Epithelial cell of prostate (primary cell): ENCODE measurements around the gene IRF8.
A peak's percentile ranks its signal among the peaks of the same experiment; 100 is the strongest.
"Not testable (repeated sequence)": the region's sequence is repeated elsewhere in the genome, so short reads cannot be mapped to it uniquely, and the experiment has no call there.

Experiments
- DNase-seq: peaks from one replicate; pipeline ENCODE4 v3.0.0-alpha.2; 2011; ENCODE audit warnings: low read depth, low spot score
- H3K27ac ChIP-seq: fragments of 450-650 bp; 2 replicates; pipeline ENCODE4 v1.5.1; 2017; ENCODE audit warnings: mild to moderate bottlenecking

The IRF8 gene

DNA sequence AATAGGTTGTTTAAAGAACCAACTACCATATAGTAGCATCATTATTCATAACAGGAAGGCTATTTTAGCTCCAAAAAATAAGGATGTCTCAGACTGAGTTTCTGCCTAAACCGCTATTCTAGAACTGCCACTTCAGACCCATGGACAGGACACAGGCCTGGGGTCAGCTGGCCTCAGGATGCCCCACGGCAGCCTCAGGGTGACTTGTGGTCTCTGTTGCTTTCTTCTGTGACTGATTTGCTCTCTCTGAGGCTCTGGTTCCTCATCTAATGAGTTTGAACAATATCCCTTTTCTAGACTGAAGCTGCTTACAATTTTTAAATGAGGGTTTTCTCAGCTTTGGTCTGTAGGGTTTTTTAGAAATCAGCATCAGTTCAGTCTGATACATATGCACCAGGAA, 31.8 kb upstream of the IRF8 start:
- H3K27ac ChIP-seq = no peak overlapping the region
- no peak for DNase-seq

DNA sequence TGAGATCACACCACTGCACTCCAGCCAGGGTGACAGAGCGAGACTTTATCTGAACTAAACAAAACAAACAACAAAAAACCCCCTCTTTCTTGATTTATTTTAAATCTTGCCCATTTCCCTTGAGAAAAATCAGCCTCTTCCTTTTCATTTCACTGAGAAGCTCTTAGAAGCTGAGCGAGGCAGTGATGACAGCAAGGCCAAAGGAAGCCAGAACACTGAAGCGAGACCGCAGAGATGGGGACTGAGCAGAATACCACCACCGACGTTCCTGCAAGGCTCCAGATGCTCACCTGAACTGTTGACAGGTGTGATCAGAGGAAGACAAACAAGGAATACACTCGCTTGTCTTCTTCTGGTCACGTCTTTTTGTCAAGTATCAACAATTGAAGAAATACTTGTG, 30.5 kb upstream of the IRF8 start:
- DNase-seq = no peak

DNA sequence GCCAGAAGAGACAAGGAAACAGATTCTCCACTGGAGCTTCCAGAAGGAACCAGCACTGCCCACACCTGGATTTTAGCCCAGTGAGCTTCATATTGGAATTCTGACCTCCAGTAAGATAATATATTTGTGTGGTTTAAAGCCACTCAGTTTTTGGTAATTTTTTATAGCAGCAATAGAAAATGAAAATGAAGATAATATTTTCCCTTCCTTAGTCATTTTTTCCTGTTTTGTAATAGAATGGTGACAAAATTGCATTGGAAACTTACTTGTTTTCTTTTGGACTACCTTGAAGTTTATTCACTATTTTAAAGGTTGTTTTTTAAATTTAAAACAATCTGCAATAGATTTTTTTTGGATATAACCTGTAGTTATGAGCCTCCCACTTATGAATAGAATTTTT, 29.8 kb upstream of the IRF8 start:
- H3K27ac ChIP-seq = no peak overlapping the region
- DNase-seq = no peak

More for the DNA sequence above, 30.5 kb upstream of the IRF8 start:
- no peak overlapping the region for H3K27ac ChIP-seq

DNA sequence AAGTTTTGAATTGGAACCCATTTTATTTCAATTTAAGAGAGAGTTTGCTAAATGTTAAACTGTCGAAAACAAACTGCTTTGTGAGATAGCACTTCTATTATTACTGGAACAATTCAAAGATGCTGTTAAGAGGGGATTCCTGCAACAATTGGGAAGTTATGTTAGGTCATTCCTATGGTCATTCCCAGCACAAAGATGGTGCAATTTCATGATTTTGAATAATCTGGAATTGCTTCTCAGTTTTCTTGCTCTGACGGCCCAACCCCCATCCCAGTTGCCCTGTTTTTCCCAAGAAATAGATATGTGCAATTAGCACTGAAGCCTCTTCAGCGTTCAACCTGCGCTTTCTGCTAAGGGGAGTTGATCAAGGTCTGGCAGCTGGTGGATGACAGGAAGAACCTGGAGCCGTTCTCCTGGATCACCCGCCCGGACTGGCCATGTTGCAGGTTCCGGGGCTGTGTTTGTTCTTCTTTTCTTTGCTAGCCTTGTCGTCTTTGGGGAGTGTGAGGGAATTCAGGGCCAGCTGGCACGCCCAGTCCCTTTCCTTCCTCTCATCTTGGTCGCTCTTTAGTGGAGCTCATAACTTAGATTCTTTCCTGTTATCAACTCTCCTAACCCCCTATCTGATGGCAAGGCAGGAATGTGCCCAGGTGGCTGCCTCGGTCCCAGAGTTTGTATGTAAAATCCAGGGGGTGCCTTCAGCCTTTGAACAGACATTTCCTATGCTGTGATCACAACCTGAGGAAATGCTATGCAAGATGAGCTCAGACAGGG, 29.0 kb upstream of the IRF8 start:
- no peak for DNase-seq
- H3K27ac ChIP-seq = no peak overlapping the region

DNA sequence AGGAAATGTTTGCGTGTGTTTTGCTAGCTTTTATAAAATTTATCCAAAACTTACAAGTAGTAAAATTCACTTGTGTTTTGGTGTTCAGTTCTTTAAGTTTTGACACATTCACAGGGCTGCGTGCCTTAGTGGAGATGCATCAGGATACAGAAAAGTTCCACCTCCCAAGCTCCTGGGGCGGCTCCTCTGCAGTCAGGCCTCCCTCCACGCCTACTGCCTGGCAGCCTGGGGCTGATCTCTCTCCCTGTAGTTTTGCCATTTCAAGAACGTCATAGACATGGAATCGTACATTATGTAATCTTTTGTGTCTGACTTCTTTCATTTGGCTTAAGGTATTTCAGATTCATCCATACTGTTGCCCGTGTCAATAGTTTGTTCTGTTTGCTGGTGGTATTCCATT, 27.2 kb upstream of the IRF8 start:
- H3K27ac ChIP-seq = no peak overlapping the region
- no peak for DNase-seq

DNA sequence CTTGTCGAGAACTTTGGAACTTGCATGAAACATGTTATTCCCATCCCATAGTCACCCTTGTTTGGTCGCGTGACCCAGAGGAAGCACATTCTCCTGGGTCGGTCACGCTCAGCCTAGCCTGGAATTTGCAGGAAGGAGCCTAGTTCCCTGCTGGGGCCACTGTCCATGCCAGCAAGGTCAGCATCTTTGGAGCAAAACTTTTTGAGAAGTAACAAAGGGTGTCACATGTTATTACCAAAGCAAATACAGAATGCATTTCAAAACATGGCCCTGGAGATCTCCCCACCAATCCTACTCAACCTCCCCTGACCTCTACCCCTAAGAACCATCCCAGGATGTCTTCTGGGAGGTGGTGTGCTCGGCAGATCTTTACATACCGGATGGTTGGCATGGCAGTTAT, 26.2 kb upstream of the IRF8 start:
- no peak for DNase-seq
- H3K27ac ChIP-seq = no peak overlapping the region

DNA sequence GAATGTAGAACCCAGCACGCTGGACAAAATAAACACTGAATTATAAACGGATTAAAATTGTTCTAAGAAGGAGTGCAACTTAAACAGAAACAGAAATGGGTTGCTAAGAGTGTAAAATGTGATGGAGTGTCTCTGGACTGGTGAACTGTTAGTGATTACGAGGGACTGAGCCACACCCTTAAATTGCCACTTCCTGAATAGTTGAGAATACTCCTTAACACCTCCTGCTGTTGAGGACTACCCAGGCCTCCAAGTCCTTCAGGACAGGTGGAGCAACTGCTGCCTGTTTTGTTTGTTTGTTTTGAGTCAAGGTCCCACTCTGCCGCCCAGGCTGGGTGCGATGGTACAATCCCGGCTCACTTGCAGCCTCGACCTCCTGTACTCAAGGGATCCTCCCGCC, 25.8 kb upstream of the IRF8 start:
- no peak overlapping the region for H3K27ac ChIP-seq
- DNase-seq = no peak

DNA sequence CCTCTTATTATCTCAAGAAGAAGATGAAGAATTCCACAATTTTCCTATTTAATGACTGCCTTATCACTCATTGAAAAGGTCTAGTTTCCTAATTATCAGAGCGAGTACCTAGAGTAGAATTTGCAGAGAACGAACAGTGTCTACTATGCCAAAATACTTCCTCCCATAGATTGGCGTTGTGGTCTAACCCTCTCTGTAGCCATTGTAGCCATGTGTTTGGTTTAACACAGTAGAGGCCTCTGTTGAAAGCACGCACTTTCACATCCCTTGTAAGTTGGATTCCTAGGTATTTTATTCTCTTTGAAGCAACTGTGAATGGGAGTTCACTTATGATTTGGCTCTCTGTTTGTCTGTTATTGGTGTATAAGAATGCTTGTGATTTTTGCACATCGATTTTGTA, 24.9 kb upstream of the IRF8 start:
- H3K27ac ChIP-seq, DNase-seq: not testable (repeated sequence)

DNA sequence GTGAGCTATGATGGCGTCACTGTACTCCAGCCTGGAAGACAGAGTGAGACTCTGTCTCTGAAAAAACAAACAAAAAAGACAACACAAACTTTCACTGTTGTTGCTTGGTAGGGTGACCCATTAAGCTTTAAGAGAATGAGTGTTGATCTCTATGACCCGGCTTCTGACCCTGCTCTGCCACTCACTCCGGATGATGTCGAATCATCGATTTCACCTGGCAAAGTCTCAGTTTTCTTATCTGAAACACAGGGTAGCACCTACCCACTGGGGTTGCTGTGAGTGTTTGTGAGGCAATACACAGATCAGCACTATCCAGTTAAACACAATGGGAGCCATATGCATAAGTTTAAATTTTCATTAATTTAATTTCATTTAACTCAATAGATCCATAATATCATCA, 20.6 kb upstream of the IRF8 start:
- DNase-seq = no peak

DNA sequence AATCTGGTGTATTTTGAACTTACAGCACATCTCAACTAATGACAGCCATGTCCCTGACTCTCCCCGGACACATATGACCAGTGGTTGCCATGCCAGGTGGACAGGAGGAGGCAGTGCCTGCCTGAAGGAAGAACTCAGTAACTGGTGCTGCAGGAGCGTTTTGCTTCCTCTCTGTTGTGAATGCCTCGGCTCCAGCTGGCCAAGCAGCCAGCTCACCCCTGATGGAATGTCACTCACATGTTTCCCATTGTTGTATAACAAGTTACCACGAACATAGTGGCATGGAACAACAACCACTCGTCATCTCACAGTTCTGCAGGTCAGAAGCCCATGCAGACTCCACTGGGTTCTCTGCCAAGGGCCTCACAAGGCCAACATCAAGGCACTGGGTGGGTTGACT, 20.1 kb upstream of the IRF8 start:
- no peak overlapping the region for H3K27ac ChIP-seq
- peak; percentile 26 for DNase-seq

More for the DNA sequence above, 20.6 kb upstream of the IRF8 start:
- H3K27ac ChIP-seq = no peak overlapping the region

DNA sequence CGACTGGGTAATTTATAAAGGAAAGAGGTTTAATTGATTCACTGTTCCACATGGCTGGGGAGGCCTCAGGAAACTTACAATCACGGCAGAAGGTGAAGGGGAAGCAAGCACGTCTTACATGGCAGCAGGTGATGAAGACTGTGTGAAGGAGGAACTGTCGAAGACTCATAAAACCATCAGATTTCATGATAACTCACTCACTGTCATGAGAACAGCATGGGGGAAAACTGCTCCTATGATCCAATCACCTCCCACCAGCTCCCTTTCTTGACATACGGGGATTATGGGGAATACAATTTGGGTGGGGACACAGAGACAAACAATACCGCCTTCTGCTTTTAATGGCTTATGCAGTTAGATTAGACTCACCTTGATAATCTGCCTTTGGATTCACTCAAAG, 19.4 kb upstream of the IRF8 start:
- DNase-seq = no peak
- H3K27ac ChIP-seq = no peak overlapping the region

DNA sequence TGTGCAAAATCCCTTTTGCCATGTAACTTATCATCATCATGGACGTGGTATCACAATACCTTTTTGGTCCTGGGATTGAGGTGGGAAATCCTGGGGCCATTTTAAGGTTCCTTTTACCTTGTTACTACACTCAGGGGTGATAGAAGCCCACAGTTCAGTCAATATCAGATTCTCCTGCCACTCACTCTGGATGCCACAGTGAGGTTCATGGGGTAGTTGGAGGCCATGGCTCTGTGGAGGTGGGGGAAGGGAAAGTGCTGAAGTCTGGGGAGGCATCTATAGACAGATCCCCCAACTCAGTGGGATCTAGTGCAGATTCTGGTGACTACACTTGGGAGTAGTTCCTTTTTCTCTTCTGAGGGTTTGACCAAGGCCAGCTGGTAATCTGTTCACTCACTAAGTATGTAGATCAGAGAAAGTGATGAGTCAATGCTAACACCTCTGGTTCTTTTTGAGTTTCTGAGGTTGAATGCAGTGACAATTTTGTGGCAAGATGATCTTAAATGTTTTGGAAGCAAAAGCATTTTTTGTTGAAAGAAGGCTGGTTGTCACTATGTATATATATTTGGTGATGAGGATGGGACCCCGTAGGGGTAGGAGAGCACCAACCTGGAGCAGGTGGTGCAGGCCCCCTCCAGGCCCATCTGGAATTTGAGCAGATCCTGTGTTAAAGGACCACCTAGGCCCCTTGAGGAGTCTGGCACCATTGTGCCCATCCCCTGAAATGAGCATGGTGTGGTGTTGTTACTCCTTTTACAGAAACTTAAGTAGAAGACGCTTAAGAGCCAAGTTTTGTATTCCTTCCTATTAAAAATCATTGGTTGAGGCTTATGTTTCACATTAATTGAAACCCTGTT, 18.8 kb upstream of the IRF8 start:
- DNase-seq = no peak
- H3K27ac ChIP-seq = no peak overlapping the region

DNA sequence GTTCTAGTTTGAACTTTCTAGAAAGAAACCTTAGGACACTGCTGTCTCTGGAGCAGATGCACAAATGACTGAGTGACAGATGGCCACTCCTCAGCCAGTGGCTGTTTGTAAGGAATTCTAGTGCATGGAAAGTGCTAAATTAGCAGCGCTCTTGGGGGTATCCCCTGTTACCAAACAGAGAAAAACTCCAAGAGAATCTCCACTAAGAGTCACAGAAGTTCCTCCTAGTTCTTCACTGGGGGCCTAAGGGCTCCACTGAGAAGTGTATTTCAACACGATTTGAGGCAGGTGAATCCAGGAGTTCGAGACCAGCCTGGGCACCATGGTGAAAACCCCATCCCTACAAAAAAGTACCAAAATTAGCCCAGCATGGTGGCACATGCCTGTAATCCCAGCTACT, 18.1 kb upstream of the IRF8 start:
- no peak overlapping the region for H3K27ac ChIP-seq
- no peak for DNase-seq

DNA sequence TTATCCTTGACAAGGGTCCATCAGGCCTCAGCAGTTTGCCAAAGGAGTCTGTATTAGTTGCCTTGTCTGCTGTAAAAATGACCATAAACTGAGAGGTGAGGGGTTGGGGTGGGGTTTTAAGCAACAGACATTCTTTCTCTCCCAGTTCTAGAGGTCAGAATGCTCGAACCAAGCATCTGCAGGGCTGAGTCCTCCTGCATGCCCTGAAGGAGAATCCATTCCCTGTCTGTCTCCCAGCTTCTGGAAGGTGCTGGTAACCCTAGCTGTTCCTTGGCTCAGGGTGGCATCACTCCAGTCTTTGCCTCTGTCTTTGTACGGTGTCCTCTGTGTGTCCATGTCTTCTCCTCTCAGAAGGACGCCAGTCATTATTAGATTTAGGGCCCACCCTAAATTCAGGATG, 17.5 kb upstream of the IRF8 start:
- H3K27ac ChIP-seq = no peak overlapping the region
- no peak for DNase-seq

DNA sequence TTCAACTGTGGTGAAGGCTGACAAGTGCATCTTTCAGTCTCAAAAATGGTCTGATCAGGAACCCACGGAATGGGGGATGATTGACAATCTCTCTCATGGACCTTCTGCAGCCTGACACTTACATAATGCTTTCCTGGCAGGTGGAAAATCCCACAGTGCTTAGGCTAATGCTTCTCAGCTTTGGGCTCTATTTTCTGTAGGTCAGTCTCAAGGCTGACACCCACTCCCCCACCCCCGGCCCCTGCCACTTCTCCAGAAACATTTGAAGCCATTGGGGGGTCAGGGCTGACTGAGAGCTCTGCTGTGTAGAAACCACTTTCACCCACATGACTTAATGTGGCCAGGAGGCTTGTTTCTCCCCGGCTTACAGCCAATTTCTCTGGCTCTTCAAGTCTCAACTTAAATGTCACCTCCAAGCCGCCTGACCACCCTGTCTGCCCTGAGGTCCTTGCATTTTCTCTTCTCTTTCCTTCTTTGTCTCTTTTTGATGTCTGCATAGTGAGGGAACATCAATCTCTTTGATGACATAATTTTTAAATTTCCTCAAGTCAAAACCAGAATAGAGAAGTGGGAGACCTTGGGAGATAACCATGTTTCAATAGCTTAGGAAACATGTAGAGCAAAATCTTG, 16.7 kb upstream of the IRF8 start:
- H3K27ac ChIP-seq = no peak overlapping the region
- no peak for DNase-seq

DNA sequence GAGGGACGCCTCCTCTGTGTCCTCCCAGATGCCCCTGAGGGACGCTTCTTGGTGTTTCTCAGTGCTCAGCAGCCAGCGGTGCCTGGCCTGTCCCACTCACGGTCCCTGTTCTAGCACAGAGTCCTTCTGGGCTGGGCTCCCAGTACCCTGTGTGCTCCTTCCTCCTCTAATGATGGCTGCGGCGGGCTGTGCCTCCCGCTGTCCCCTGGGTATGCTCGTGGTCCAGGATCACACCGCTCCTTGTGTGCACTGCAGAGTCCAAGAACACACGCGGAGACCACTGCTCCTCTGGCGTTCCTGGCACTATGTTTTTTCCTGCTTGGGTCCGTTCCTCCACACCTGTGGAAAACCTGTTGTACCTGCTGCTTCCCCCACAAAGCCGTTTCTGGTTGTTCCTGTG, 15.1 kb upstream of the IRF8 start:
- DNase-seq = no peak
- no peak overlapping the region for H3K27ac ChIP-seq

DNA sequence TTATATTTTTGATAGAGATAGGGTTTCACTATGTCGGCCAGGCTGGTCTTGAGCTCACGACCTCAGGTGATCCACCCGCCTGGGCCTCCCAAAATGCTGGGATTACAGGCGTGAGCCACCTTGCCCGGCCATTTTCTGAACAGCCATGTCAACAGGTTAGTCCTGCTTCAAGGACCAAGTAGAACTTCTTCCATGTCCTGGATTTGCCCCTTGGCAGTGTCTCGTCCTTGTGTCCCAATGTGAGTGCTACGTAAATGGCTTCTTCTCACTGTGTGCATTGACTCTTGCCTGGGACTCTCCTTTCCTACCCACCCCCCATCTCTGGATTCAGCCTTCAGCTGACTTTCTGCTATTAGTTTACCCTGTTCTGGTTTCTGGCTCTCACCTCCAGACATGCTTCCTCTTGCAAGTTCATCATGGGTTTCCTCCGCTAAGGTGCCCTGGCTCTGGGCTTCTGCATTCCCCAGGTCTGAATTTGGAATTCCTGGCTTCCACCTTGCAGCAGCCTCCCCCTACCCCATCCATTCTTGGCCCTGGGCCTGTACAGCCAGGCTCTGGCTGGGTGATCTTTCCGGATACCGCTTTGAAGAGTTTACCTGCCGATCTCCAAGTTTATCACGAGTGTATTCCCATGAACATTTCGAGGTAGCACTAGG, 14.0 kb upstream of the IRF8 start:
- H3K27ac ChIP-seq = no peak overlapping the region
- no peak for DNase-seq

DNA sequence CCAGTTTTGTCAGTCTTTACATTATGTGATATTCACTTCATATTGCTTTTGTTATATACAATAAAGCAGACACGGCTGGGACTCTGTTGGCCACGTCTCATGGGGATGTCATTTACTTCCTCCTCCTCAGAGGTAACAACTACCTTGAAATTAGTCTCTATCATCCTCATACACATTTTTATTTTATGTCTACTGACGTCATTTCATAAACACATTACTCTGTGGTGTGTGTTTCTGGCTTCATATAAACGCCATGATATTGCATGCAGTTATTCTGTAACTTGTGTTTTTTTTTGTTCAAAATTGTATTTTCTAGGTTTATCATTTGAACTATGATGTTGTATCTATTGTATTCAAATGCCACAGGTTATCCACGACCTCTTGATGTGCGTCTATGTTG, 13.4 kb upstream of the IRF8 start:
- no peak for DNase-seq
- no peak overlapping the region for H3K27ac ChIP-seq

DNA sequence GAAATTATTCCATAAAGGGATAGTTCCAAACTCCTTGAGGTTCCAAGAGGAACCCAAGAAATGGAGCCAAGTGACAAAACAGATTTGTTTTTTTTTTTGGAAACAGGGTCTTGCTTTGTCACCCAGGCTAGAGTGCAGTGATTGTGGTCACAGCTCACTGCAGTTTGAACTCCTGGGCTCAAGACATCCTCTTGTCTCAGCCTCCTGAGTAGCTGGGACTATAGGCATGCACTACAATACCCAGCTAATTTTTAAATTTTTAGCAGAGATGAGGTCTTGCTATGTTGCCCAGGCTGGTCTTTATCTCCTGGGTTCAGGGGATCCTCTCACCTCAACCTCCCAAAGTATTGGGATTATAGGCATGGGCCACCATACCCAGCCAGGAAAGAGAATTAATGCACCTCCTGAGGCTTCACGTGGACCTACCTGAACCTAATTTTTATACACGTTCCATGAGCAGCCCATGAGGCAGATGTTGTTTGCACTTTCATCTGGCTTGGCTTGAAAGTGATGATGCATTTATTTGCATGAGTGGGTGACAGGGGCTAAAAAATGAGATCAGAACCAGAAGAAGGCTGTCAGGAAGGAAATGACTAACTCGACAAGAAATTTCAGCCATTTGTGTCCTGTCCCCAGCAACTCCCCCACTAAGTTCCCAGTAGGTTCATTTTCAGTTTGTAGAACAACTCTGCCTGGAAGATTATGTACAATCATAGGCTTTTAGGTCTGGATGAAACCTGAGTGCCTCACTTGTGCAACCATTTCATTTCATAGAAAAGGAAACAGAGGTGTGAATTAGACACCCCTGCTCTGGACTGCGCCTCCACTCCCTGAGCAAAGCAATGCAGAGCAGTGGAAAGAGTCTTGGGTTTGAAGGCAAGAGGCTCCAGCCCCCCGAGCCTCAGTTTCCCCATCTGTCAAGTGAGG, 10.3 kb upstream of the IRF8 start:
- H3K27ac ChIP-seq = no peak overlapping the region
- DNase-seq = peak; percentile 16
